AG04450 (cell line): ENCODE results near the gene UBE2H. TPM values are rescaled to one million over a fixed set of nuclear protein-coding genes. Genes with fewer than 3 reads are reported as not detected.

ENCODE experiments used
- CTCF ChIA-PET: fragments of 300-600, 350-600 bp; formaldehyde crosslinking; extraction: SDS; loops from one replicate; lab custom pipeline; 2022; ENCODE audit warnings: antibody characterized with exemption, inconsistent platforms; lab: Charles Lee
- POLR2A ChIA-PET: fragments of 350-600 bp; formaldehyde crosslinking; extraction: SDS; loops from one replicate; lab custom pipeline; 2021; ENCODE audit warnings: antibody characterized with exemption, inconsistent platforms; lab: Yijun Ruan, JAX
- DNase-seq: peaks from one replicate; pipeline ENCODE4 v3.0.0-alpha.2; 2011; ENCODE audit warnings: low read depth, low spot score
- H3K27ac ChIP-seq: one replicate; pipeline ENCODE4 v1.5.1; 2012; ENCODE audit warnings: low read depth, low read length, control low read depth
- H3K27me3 ChIP-seq: one replicate; pipeline ENCODE4 v1.6.0; 2012; ENCODE audit warnings: low read length; ENCODE audit not compliant: control insufficient read depth, insufficient read depth
- H3K4me3 ChIP-seq: 2 replicates; pipeline ENCODE4 v1.5.1; 2011; ENCODE audit warnings: mild to moderate bottlenecking, low read depth, low read length, control low read depth
- H3K9me3 ChIP-seq: 2 replicates; pipeline ENCODE4 v1.5.1; 2012; ENCODE audit warnings: low read length; ENCODE audit not compliant: control insufficient read depth, insufficient read depth
- polyA plus RNA-seq: library from polyadenylated mRNA; depleted of rRNA; stranded (reverse); fragments of >200 nt; gene quantifications from 2 replicates; pipeline ENCODE4 v1.2.3, GENCODE V29; 2011
- TF ChIP-seq, protein P1 (sequence below): IDR thresholded peaks from 2 replicates; pipeline ENCODE4 v1.5.1; 2011; ENCODE audit warnings: low read depth, low read length, control low read depth, inconsistent platforms

The UBE2H gene
- polyA plus RNA-seq, 1 experiment: 180 TPM

DNA sequence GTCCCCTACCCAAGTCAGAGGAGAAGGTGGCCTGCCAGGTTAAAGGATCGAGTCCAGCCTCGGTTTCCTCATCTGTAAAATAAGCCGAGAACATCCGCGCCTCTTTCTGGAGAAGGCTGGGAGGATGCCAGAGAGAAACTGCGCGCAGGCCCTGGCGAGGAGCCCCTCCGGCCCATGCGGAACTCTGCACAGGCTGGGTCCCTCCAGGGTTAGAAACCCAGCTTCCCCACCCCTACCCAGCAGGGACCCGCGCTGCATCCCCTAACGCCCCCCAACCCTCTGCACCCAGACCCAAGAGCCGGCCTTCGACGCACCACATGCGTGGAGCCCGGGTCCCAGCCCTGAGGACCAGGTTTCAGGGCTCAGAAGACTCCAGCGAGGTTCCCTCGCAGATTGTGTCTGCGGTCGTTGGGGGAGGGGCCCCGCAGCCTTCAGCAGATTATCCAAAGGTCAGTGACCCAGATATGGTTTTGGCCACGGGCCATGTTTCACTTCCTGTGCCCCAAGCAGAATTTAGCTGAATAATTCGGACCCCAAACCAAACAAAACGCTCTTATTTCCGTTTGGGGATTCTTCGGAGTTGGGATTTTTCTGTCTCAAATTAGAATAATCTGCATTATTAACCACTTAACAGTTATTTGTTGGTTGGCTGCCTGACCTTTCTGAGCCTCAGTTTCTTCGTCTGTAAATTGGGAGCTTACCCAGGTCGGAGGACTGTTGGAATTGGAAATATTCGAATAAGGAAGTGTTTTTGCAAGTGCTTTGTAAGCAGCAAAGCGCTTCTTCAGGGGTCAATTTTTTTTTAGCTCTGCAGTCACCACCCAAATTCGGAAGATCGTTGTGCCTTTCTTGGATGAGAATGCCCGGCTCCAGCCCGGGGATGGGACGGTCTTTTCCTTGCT lies 167.7 kb downstream of the UBE2H start:
- Histone ChIP-seq H3K4me3 (no peak overlapping the region), H3K27me3 (peaks cover 74% of the 10 kb centered on the region), H3K9me3 (peaks cover 11% of the 10 kb centered on the region; the same call in 1 of the 2 replicates), H3K27ac (no peak overlapping the region)
- ChIA-PET CTCF (no interaction called here), POLR2A (no interaction called here)
- DNase-seq: no peak
- TF ChIP-seq, protein P1, sequence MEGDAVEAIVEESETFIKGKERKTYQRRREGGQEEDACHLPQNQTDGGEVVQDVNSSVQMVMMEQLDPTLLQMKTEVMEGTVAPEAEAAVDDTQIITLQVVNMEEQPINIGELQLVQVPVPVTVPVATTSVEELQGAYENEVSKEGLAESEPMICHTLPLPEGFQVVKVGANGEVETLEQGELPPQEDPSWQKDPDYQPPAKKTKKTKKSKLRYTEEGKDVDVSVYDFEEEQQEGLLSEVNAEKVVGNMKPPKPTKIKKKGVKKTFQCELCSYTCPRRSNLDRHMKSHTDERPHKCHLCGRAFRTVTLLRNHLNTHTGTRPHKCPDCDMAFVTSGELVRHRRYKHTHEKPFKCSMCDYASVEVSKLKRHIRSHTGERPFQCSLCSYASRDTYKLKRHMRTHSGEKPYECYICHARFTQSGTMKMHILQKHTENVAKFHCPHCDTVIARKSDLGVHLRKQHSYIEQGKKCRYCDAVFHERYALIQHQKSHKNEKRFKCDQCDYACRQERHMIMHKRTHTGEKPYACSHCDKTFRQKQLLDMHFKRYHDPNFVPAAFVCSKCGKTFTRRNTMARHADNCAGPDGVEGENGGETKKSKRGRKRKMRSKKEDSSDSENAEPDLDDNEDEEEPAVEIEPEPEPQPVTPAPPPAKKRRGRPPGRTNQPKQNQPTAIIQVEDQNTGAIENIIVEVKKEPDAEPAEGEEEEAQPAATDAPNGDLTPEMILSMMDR: no peak

DNA sequence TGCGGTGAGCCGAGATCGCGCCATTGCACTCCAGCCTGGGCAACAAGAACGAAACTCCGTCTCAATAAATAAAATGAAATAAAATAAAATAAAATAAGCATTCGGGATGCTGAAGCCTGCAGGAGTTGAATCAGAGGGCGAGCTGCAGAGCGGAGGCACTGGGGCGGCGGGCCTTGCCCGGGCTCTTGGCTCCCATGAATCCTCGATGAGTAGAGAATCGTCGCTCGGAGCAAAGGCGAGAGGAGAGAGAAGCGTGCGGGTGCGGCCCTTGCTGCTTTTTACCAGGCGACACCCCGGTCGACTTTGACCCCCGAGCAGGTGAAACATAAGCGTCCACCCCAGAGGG lies 168.3 kb downstream of the UBE2H start:
- DNase-seq: no peak
- ChIA-PET CTCF (no interaction called here), POLR2A (interaction anchor here (0.7 kb wide), 1 partner anchor 10 kb away, joined by 5 read pairs; no protein-coding TSS in a partner anchor)
- TF ChIP-seq, protein P1: no peak
- Histone ChIP-seq H3K27me3 (peaks cover 77% of the 10 kb centered on the region), H3K27ac (no peak overlapping the region), H3K9me3 (peaks cover 11% of the 10 kb centered on the region; the same call in 1 of the 2 replicates), H3K4me3 (no peak overlapping the region)

DNA sequence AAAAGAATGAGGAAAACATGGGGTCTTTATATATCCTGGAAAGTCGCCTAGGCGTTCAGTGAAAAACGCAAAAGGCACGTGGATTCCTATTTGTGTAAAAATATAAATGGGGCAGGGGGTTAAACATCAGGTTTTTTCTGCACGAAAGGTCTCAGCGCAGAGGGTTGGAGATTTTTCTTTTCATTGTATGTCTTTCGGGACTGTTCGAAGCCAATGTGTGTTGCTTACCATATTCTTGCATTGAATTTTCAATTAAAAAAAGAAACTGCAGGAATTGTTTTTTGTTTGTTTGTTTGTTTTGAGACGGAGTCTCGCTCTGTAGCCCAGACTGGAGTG lies 169.2 kb downstream of the UBE2H start:
- TF ChIP-seq, protein P1: no peak
- CTCF ChIA-PET: interaction anchor here (0.6 kb wide), 1 partner anchor 30 kb away, joined by 4 read pairs; no protein-coding TSS in a partner anchor
- Histone ChIP-seq H3K27ac (no peak overlapping the region), H3K27me3 (peaks cover 83% of the 10 kb centered on the region), H3K9me3 (peaks cover 11% of the 10 kb centered on the region; the same call in 1 of the 2 replicates), H3K4me3 (no peak overlapping the region)
- POLR2A ChIA-PET: no interaction called here
- no peak for DNase-seq

- H3K27ac ChIP-seq: no peak overlapping the region
- CTCF ChIA-PET: interaction anchor here (0.6 kb wide), 1 partner anchor 31 kb away, joined by 4 read pairs; no protein-coding TSS in a partner anchor
- no peak for DNase-seq
- POLR2A ChIA-PET: no interaction called here
- peaks cover 89% of the 10 kb centered on the region for H3K27me3 ChIP-seq
- no peak overlapping the region for H3K4me3 ChIP-seq
- H3K9me3 ChIP-seq: peaks cover 11% of the 10 kb centered on the region; the same call in 1 of the 2 replicates
- TF ChIP-seq, protein P1: no peak
These were observed 169.8 kb downstream of the UBE2H start for GRCh38 chr7:129782818-129783583.
